GM12892 (cell line): Measurements from ENCODE around the gene GNPDA2.

Experiments used
- POLR2AphosphoS5 ChIP-seq: IDR thresholded peaks from 2 replicates; pipeline ENCODE4 v1.6.1; 2011; ENCODE audit warnings: low read depth, low read length, control low read depth
- TAF1 ChIP-seq: IDR thresholded peaks from 2 replicates; pipeline ENCODE4 v1.6.1; 2011; ENCODE audit warnings: low read depth, mild to moderate bottlenecking, control low read depth, low read length, borderline replicate concordance

DNA sequence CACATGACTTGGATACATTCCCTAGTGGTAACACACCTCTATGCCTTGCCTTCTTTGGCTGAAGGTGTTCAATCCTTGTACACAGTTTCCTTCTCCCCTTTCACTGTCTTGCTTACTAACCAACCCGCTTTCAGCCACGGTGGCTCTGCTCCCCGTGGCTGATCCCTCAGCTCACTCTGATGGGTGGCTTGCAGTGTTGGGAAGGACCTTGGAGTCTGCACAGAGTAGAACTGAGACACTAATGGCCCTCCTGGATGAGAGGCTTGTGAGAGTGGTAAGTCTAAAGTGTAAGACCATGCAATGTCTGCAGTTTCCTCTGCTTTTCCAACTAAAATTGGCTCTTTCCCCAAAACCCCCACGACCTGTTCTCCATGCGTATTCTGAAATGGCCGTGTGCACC is 46.0 kb upstream of the GNPDA2 start:
- no peak for TF ChIP-seq TAF1
- no peak for TF ChIP-seq POLR2AphosphoS5
